Measurements from ENCODE around the gene PARVA.
"Not testable (repeated sequence)": the region's sequence is repeated elsewhere in the genome, so short reads cannot be mapped to it uniquely, and the experiment has no call there.

The PARVA gene

DNA sequence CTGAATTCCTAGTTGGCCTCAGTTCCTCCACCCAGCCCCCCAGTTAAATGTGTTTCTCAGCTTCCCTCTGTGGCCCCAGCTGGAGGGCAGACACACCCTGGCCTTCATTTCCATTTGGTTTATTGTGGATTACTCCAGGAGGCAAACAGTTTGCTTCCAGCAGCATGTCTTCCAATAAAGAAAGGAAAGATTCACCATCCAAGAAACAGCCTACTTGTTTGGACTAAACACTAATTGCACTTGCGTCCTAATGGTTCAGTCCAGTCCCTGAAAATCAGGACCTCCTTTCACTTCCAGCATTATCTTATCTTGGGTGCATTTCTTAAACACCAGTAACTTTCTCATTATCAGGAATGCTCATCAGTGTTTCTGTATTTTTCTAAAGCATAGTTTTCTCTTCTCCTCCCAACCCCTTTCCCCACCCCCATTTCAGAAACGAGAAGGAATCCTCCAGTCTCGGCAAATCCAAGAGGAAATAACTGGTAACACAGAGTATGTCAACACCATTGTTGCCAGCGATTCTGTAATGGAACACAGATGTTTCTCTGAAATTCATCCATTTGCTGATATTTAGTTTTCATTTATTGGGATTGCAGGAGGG is 130.9 kb downstream of the PARVA start:
- no peak for DNase-seq

DNA sequence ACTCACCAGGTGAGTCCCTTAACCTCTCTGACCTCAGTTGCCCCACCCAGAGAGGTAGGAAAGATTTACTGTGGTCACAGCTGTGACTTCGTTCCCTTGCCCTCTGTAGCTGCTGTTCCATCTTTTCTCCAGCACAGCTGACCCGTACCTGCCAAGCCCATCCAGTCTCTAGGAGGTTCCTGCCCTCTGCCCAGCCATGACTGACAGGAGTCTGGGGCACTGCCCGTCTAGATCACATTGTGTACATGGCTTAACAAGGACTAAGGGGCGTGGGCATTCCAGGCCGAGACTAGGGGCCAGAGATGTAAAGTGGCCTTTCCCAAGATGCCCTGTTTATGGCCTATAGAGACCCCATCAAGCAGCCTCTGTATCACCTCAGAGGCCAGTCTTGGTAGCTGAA is 132.0 kb downstream of the PARVA start:
- DNase-seq = no peak

DNA sequence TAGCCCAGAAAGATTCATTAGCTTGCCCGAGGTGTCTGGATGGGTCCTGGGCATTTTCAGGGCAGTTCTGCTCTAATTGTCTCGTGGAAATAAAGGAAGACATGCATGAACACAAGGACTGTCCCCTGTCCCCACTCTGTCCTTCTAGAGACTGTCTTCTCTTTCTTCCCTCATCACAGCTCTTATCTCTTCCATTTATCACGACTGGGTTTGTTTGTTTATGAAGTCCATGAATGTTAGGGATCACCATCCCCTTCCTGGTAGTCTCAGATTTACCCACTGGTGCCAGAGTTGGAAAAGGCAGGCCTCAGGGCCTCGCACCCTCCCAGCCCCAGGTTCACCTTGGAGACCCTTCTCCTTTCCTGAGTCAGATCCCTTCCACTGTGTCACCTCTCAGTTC is 134.8 kb downstream of the PARVA start:
- no peak for DNase-seq

DNA sequence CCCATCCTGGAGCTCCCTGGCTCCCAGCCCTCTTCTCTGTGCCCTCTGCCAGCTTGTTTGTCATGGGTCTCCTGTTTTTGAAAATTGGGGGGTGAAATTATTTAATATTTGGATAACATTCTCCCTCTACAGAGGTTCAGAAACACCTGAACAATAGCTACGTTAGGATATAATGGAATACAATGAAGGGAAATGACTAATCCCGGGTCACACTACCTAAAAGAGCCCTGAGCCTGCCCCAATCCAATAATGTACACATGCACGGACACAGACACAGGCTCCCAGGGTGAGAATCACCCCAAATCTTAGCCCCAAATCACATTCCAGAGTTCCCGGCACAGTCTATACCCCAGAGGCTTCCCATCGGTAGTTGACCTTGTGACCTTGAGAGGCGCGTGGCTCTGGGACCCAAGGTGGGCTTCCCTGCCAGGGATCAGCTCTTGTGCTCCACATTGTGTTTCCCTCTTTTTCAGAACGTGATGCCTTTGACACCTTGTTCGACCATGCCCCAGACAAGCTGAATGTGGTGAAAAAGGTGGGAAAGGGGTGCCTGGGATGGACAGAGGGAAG is 135.5 kb downstream of the PARVA start:
- no peak for DNase-seq

DNA sequence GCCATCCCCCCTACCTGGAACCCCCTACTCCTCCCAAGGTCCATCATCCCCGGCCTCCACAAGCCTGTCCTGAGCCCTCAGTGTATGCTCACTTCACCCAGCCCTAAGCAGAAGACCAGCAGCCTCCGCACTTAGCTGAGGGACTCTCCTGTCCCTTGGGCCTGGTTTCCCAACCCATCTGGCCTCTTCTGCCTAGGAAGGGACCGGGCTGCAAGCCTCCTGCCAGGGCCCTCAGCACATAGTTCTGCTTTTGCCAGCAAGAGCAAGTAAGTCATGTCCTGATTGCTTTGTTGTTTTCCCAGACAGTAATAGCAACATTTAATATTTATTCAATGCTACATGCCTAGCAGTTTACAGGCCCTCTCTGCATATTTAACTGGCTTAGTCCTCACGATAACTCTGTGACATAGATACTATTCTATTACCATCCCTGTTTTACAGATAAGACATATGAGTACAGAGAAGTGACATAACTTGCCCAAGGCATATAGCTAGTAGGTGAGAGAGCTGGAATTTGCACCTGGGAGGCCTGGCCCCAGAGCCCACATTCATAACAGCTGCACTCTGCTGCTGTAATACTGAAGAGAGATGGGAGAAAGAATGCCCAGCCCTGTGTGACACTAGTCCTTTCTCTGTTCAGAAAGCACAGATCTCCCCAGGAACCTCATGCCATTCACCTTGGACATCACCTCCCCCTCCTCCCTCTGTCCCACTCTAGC is 139.2 kb downstream of the PARVA start:
- no peak for DNase-seq

DNA sequence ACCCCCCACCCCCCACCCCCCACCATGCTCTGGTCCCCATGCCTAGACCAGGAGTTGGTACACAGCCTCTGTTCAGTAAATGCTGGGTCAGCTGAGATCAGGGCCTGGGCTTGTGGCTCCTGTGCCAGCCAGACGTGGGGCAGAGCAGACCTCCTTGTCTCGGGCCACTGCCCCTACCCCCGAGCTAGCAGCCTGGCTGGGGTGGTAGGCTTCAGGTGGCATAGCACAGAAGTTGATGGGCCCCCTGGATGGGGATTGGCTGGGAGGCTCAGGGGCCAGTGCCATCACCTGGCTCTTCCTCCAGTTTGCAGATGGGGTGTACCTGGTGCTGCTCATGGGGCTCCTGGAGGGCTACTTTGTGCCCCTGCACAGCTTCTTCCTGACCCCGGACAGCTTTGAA is 139.9 kb downstream of the PARVA start:
- DNase-seq = no peak

DNA sequence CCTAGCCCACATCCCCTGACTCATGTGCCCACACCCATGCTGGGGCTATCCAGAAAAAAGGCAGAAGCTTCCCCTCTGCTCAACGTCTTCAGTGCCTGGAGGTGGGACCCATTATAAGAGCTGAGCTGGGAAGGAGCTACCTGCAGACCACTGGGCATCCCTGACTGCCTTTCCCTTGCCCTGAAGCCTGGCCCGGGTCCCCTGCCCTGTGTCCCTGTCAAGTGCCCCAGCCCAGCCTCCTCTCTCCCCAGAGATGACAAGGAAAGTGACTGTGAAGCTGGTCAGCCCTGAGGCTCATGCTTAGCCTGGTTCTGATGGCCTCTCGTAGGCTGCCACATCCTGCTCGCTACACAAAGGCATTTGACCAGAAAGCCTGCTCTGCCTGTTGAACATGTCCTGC is 140.4 kb downstream of the PARVA start:
- DNase-seq = no peak

DNA sequence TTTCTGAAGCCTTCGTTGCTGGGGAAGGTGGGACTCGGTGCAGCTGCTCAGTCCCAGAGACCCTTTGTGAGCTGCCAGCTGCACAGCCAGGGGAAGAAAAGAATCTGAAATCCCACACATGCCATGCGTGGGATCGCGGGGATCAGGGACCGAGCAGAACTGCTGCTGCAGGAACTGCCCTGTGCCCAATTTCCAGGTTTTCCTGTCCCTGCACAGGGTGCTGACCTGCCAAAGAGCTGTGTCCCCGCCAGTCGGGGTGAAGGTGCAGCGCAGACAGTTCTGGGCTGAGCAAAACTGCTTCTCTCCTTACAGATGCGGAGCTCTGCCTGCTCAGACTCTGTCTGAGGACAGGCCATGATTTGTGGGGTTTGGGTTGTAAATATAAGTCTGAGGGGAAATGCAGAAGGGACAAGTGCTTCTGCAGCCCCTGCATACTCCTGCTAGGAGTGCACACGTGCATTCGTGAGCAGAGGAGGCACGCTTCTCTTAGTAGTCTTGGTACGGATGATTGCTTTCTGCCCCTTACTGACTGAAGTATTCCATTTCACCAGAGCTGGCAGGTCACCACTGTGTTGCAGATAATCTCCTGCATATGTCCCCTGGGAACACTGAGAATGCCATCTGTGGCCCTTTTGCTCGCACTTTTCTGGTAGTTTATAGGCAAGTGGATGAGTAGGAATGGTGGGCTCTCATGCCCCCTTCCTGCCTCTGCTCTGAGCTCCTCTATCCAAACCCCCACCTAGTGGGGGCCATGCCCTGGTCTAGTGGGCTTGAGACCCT is 141.4 kb downstream of the PARVA start:
- DNase-seq = no peak

DNA sequence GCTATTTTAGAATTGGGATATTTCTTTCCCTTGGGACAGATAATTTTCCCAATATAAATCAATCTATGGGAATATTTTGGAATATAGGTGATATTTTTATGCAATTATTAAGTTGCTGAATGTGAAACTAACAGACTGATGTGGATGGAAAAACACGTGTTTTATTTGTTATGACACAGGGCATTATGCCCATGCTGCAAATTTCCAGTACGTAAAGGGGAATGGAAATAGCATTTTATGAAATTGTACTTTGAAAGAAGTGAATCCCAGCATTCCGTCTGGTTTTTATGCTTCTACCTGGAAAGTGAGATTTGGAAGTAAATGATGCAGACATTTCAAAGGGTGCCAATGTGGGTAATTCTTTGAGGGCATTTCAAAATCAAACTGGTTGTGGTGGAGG is 142.7 kb downstream of the PARVA start:
- DNase-seq = no peak

DNA sequence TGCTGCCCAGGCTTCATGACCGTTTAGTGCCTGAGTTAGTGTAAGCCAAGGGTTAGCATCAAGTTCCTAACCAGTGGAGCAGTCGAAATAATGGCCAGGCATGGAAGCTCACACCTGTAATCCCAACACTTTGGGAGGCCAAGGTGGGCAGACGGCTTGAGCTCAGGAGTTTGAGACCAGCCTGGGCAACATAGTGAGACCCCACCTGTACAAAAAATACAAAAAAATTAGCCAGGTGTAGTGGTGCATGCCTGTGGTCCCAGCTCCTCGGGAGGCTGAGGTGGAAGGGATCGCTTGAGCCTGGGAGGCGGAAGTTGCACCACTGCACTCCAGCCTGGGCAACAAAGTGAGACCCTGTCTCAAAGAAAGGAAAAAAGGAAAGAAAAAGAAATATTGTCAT is 143.2 kb downstream of the PARVA start:
- DNase-seq = not testable (repeated sequence)

DNA sequence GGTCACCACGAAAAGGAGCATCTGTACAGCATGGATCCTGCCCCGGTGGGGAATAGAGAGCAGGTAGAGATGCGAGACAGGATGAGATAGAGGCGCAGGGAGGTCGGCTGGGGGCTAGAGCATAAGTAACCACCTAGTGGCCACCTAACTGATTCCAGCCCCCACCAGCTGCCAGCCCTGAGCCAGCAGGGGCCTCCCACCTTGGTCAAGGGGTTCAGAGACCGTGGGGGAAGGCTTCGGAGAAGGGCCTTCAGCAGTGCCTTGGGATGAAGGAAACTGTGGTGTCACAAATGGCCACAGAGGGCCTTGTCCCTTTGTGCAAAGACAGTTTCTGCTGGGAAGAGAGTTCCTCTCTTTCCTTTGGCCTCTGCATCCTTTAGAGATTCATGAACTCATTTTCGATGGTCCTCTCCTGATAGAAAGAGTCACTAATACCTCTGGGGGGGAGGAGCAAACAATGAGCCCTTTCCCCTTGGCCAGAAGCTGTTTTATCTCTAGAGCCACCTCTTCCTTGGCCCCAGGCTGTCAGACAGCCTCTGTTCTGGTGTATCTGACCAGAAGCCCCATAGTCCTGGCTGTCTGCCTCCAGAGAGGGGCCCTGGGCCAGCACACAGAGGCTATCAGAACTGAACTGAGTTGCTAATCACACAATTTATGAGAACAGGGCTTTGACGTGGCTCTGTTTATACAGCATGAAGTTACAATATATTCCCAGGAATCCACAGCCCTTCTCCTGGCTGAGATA is 146.0 kb downstream of the PARVA start:
- DNase-seq = no peak

DNA sequence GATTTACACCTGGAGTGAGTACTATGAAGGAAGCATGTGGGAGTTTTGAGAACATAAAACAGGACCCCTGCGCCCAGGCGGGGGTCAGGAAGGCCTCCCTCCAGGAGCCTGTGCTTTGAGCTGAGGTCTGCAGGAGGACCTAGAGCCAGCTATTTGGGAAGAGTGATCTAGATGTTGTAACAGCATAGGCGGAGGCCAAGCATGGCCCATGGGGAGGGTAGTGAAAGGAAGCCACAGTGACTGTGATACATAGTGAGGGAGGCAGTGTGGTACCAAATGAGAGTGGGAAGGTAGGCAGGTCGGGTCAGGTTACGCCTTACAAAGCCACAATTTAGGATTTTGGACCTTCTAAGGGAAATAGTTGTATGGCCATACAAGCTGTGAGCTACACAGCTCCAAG is 147.5 kb downstream of the PARVA start:
- no peak for DNase-seq

DNA sequence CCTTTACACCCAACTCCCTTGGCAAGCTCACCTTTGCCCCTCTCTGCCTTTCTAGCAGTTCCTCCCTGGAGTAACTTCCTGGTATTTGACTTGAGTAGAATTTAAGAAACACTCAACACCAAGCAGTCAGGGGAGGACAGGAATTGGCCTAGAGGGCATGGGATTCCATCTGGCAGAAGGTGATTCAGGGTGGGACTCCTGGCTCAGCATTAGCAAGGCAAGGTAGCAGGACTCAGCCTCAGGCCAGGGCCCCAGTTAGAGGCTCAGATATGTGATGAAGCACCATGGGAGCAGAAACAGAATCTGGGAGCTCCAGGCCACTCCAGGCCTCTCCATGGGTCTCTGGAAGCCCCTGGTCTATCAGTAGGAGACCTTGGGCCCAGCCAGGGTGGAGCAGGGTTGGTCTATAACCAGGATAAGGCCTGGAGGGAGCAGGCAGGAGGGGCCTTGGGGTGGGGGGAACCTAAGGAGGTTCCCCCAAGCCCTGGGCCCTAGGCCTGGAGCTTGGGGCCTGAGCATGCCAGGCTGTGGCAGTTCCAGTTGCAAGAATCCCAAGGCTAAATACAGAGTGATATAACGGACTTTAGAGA is 148.2 kb downstream of the PARVA start:
- no peak for DNase-seq

DNA sequence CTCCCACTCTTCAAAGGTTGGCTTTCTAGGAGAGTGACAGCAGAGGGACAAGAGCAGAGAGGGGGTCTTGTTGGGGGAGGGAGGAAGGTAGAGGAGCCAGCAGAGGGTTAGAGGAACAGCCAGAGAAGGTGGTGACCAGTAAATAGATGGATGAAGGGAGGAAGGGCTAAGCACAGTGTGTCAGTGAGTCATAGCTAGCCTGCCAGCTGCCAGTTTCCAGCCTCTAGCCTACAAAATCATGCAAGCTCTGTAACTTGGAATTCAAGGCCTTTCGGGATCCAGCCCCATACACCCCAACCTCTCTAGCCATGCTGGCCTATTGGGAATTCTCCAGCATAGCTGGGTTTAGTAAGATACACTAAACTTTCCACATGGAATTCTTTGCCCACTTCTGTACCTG is 149.4 kb downstream of the PARVA start:
- DNase-seq = no peak

DNA sequence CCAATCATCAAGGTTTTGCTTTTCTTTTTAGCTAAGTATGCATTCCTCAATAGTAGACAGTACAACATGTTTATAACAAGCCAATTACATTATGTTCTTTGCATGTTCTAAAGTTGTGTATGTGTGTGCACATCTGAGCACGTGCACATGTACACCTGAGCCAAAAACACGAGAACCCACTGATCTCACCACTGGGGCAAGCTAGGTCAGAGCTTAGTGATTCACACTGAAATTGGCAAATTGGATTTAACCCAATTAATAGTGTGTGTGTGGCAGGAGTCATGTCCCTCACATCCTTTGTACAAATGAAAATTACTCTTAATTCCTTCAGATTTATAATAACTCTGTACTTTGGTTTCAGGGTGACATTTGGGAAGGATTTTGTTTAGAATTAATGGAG is 151.1 kb downstream of the PARVA start:
- no peak for DNase-seq

DNA sequence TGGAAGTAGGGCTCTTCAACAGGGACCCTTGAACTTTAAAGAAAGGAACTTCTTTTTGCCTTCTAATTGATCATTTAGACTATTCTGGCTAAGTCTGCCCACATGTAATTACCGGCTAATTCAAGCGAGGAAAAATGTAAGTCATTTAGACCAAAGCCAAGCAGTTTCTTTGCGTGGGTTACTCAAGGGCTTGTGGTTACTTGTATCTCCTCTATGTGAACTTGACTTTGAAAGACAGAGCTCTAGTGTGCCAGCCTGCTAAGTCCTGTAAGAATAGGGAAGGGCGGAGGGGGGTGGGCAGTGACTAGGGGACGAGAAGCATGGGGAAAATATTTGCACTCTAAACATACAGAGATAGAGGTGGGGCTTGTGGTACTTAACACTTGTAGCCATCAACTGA is 151.7 kb downstream of the PARVA start:
- no peak for DNase-seq

DNA sequence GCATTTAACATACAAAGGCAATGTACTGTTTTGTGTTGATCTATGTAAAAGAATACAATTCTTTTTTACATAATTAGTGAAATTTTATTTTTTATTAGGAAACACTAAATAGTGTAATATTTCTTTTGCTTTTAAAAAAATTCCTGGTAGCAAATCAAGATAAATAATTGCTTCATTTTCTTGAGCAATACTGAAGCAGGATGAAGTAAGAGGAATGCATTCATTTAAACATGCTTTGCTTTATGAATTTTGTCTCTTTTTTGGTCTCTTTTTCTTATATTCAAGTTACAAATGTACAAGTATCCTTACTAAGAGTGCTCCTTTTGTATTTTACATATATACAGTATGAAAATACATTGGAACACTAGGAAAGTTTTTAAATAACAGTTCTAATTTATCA is 152.4 kb downstream of the PARVA start:
- no peak for DNase-seq

DNA sequence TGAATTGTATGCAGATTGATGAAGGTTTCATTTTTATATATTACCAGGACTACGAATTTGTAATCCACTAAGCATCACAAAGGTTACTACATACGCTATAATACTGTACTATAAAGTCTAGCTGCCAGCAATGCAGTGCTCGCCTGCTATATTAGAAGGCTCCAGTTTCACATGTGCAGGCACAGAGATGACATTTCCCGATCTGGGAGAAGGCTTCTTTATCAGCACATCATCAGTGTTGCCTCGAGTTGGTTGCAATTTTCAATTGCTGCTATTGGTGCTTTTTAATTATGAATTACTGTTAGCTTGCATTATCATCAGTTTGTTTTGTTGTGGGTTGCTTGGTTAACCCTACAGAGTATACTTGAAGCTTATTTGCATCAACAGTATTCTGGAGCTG is 153.6 kb downstream of the PARVA start:
- no peak for DNase-seq

DNA sequence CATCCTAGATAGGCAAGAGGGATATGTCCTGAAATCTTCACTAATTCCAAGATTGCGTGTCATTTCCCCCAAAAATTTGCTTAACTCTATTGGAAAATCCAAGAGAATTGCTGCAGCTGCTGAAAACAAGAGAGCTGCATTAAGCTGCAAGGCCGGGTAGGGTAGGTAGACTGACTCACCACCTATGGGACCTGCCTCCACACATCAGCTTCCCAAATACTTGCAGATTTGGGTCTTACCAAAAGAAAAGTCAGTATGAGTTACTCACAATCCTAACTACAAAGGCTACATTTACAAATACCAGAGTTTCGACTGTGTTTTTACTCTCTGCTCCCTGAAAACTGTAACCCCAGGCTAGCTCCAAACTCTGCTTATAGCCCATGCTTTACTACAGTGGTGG is 154.3 kb downstream of the PARVA start:
- DNase-seq = no peak

DNA sequence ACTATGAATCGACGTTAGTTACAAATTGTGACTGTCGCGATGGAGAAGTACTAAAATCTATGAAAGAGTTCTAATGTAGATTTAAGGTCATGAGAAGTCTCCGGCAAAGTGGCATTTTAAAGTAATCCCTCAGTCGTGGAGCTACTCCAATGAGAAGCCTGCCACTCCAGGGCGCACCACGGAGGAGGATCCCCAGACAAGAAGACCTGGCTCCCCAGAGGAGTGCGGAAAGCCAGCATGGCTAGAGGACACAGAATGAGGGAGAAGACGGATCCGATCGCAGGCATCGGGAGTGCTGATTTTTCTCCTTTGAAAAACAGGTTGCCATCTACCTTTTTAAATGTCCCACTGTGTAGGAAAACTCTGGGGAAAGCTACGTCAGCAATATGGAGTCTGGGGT is 155.2 kb downstream of the PARVA start:
- DNase-seq = no peak

DNA sequence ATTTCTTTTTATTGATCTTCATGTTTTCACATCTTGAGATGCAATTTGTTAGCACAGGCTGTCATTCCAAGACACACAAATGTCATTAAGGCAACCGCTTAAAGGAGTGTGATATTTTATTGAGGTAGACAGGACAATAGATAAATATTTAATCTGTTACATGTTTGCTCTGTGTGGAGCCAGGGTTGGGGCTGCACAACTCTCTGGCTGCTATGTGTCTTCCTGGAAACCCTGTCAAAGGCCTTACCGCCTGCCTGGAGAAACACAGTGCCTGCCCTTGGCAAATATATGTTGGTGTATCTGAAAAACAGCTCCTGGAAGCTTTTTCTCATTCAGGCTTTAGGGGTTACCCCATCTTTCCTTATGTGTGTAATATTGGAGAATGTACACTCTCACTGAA is 157.2 kb downstream of the PARVA start:
- no peak for DNase-seq

DNA sequence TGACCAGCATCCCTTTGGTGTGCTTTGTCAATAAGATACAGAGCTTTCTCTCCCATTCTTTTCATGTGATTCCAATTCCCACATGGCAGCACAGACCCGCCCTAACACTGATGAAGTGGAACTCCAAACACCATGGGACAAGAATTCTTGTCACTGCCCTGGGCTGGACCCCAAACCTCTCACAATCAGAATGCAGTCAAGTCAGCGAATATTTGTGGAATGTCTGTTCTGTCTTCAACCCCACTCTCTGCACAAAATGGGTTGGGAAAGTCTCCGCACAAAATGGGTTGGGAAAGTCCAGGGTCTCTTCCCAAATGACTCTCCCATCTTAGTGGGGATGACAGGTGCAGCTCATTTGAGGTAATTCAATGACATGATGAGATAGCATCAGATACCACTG is 157.9 kb downstream of the PARVA start:
- DNase-seq = no peak

DNA sequence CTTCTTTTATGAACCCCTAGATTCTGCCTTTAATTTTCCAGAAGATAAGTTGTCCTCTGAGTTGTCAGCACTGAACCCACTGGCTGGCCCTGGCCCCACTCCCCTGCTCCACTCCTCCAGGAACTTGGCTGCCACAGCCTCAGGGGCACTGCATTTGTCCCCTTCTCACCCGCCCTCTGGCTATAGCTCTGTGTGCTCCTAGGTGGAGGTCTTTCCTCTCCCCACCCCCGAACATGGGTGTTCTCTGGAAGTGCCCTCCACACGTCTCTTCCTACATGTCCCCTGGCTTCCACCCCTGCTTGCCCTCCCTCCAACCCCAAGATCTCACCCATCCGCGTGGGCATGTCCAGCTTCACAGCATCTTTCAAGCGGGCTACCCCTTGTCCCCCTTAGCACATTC is 159.2 kb downstream of the PARVA start:
- DNase-seq = no peak
